Progenitor cell of endocrine pancreas (in vitro differentiated cells): Measurements from ENCODE around the gene ARG2. TPM values are rescaled to one million over a fixed set of nuclear protein-coding genes. Genes with fewer than 3 reads are reported as not detected.

Experiments
- DNase-seq: peaks from one replicate; pipeline ENCODE4 v3.0.0; 2021; ENCODE audit warnings: low spot score; ENCODE audit not compliant: unreplicated experiment
- H3K27ac Mint-ChIP-seq: 2 replicates; pipeline ENCODE4 v1.8.0; 2021; ENCODE audit warnings: mild to moderate bottlenecking, moderate library complexity, mixed read lengths
- H3K27me3 Mint-ChIP-seq: 2 replicates; pipeline ENCODE4 v1.8.0; 2021; ENCODE audit warnings: mixed read lengths
- H3K36me3 Mint-ChIP-seq: 2 replicates; pipeline ENCODE4 v1.8.0; 2022; ENCODE audit warnings: mixed read lengths; ENCODE audit not compliant: insufficient read depth
- H3K4me1 Mint-ChIP-seq: 2 replicates; pipeline ENCODE4 v1.8.0; 2021; ENCODE audit warnings: low read depth, mixed read lengths
- H3K4me3 Mint-ChIP-seq: 2 replicates; pipeline ENCODE4 v1.8.0; 2021; ENCODE audit warnings: low read depth, mild to moderate bottlenecking, moderate library complexity, mixed read lengths
- H3K9me3 Mint-ChIP-seq: 2 replicates; pipeline ENCODE4 v1.8.0; 2021; ENCODE audit warnings: low read depth, mixed read lengths
- CTCF ChIP-seq: fragments of 200-600 bp; sonication (generic); IDR thresholded peaks from one replicate; pipeline ENCODE4 v1.5.0; 2021; ENCODE audit warnings: antibody characterized with exemption, mild to moderate bottlenecking; ENCODE audit not compliant: unreplicated experiment
- total RNA-seq: library from RNA; stranded (reverse); gene quantifications from 2 replicates; pipeline ENCODE4 v1.2.1, GENCODE V29; 2021

ARG2 gene
- total RNA-seq, 1 donor from 2014 or later = 25.1 TPM

GRCh38 chr14:67602995-67603545 is 16.6 kb upstream of the ARG2 start:
- no peak for DNase-seq
- no peaks in the 10 kb centered on the region for H3K36me3 Mint-ChIP-seq
- no peaks in the 10 kb centered on the region for H3K27me3 Mint-ChIP-seq

GRCh38 chr14:67607646-67608045 is 12.1 kb upstream of the ARG2 start:
- H3K27me3 Mint-ChIP-seq = peaks cover 3% of the 10 kb centered on the region
- H3K4me3 Mint-ChIP-seq = no peak overlapping the region
- no peaks in the 10 kb centered on the region for H3K9me3 Mint-ChIP-seq
- no peak for DNase-seq
- H3K27ac Mint-ChIP-seq = no peak overlapping the region
- peaks cover 2% of the 10 kb centered on the region for H3K4me1 Mint-ChIP-seq
- no peaks in the 10 kb centered on the region for H3K36me3 Mint-ChIP-seq
- TF ChIP-seq CTCF = no peak

More at GRCh38 chr14:67602995-67603545, 16.6 kb upstream of the ARG2 start:
- TF ChIP-seq CTCF = no peak
- Mint-ChIP-seq H3K9me3 (no peaks in the 10 kb centered on the region), H3K4me1 (peaks cover 14% of the 10 kb centered on the region), H3K4me3 (no peak overlapping the region), H3K27ac (no peak overlapping the region)

- peaks cover 3% of the 10 kb centered on the region for H3K27me3 Mint-ChIP-seq
- no peak overlapping the region for H3K4me3 Mint-ChIP-seq
- DNase-seq = no peak
- no peaks in the 10 kb centered on the region for H3K36me3 Mint-ChIP-seq
- peaks cover 2% of the 10 kb centered on the region for H3K4me1 Mint-ChIP-seq
- no peak for TF ChIP-seq CTCF
- no peaks in the 10 kb centered on the region for H3K9me3 Mint-ChIP-seq
- no peak overlapping the region for H3K27ac Mint-ChIP-seq
Measured at GRCh38 chr14:67609642-67610310, 9.9 kb upstream of the ARG2 start.

GRCh38 chr14:67610491-67610890 is 9.2 kb upstream of the ARG2 start:
- no peak for DNase-seq
- Mint-ChIP-seq H3K36me3 (no peaks in the 10 kb centered on the region), H3K4me3 (no peak overlapping the region), H3K27me3 (peaks cover 3% of the 10 kb centered on the region), H3K4me1 (peaks cover 2% of the 10 kb centered on the region), H3K9me3 (no peaks in the 10 kb centered on the region), H3K27ac (no peak overlapping the region)
- TF ChIP-seq CTCF = no peak

GRCh38 chr14:67618617-67619063 is 1.1 kb upstream of the ARG2 start:
- Mint-ChIP-seq H3K4me3 (peak overlapping the region; percentile 95), H3K4me1 (peaks cover 10% of the 10 kb centered on the region), H3K9me3 (no peaks in the 10 kb centered on the region), H3K36me3 (no peaks in the 10 kb centered on the region), H3K27ac (peak overlapping the region; percentile 99), H3K27me3 (peaks cover 3% of the 10 kb centered on the region)
- peak; percentile 67 for TF ChIP-seq CTCF
- DNase-seq = no peak
